ENCODE results near the gene AGAP1. TPM values are rescaled to one million over a fixed set of nuclear protein-coding genes. Genes with fewer than 3 reads are reported as not detected.

Gene AGAP1
- total RNA-seq, 6 experiments from 2014 or later = 14.1 to 16.0 (median 15.1) TPM

DNA sequence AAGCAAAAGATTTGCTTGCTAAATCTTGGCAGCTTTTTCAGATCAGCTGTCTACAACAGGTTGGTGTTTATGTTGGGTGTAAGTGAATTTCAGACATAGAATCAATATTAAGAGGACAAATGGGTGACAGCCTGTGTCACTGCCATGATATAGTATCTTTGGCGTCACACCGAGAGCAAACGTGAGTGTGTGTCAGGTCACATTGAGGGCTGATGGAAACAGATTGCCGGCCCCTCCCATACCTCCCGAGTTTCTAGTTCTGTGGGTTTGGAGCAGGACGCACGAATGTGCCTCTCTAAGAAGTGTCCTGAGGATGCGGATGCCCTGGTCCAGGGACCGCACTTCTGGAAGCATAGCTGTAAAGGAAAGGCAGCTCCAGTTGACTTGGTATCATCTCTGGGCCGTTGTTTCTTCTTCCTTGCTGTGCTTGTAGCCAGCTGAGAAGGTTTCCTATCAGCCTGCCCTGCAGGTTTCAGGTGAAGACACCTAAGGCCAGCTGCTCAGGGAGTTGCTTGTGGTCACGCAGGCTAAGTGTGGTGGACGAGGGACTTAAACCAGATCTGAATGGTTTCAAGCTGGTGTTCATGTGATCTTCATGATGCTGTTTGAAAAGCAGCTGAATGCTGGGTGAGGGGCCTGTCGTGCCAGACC, 6.4 kb downstream of the AGAP1 start:
- Mint-ChIP-seq H3K4me1 (ENCODE audit: low read depth) (peaks cover 54% of the 10 kb centered on the region), H3K27me3 (ENCODE audit: insufficient read depth) (no peaks in the 10 kb centered on the region; the same call in 1 of the 2 replicates), H3K27ac (peak overlapping the region; percentile 60; the same call in 1 of the 2 replicates), H3K36me3 (ENCODE audit: low read depth) (no peaks in the 10 kb centered on the region), H3K9me3 (no peaks in the 10 kb centered on the region), H3K4me3 (no peak overlapping the region)
- no peak for DNase-seq
- TF ChIP-seq, protein P1, sequence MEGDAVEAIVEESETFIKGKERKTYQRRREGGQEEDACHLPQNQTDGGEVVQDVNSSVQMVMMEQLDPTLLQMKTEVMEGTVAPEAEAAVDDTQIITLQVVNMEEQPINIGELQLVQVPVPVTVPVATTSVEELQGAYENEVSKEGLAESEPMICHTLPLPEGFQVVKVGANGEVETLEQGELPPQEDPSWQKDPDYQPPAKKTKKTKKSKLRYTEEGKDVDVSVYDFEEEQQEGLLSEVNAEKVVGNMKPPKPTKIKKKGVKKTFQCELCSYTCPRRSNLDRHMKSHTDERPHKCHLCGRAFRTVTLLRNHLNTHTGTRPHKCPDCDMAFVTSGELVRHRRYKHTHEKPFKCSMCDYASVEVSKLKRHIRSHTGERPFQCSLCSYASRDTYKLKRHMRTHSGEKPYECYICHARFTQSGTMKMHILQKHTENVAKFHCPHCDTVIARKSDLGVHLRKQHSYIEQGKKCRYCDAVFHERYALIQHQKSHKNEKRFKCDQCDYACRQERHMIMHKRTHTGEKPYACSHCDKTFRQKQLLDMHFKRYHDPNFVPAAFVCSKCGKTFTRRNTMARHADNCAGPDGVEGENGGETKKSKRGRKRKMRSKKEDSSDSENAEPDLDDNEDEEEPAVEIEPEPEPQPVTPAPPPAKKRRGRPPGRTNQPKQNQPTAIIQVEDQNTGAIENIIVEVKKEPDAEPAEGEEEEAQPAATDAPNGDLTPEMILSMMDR (IDR thresholded peaks at IDR 0.05) = no peak

GRCh38 chr2:235500761-235501672, 7.2 kb downstream of the AGAP1 start:
- H3K9me3 Mint-ChIP-seq = no peaks in the 10 kb centered on the region
- no peaks in the 10 kb centered on the region for H3K36me3 Mint-ChIP-seq (ENCODE audit: low read depth)
- DNase-seq = peak; percentile 53
- H3K4me1 Mint-ChIP-seq (ENCODE audit: low read depth) = peaks cover 50% of the 10 kb centered on the region
- H3K27ac Mint-ChIP-seq = peak overlapping the region; percentile 60
- no peaks in the 10 kb centered on the region; the same call in 1 of the 2 replicates for H3K27me3 Mint-ChIP-seq (ENCODE audit: insufficient read depth)
- H3K4me3 Mint-ChIP-seq = peak overlapping the region; percentile 65
- TF ChIP-seq, protein P1 (IDR thresholded peaks at IDR 0.05) = no peak

DNA sequence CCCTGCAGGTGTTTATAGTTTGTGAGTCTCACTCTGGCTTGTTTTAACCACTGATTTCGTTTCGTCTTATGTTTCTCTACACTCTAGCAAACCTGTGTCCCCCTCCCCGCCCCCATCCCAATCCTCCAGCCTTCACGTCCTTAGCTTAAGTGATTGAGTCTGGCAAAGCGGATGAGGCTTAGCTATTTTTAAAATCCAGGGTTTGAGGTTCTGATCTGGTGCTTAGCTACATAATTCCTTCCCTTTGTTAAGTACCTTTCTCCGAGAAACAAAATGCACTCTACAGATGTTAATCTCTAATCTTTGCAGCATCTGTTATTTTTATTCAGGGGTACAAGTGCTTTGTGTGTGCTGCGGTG, 7.8 kb downstream of the AGAP1 start:
- no peaks in the 10 kb centered on the region for H3K36me3 Mint-ChIP-seq (ENCODE audit: low read depth)
- H3K27ac Mint-ChIP-seq = no peak overlapping the region; the same call in 1 of the 2 replicates
- TF ChIP-seq, protein P1 (IDR thresholded peaks at IDR 0.05) = no peak
- H3K27me3 Mint-ChIP-seq (ENCODE audit: insufficient read depth) = no peaks in the 10 kb centered on the region; the same call in 1 of the 2 replicates
- H3K9me3 Mint-ChIP-seq = no peaks in the 10 kb centered on the region
- H3K4me1 Mint-ChIP-seq (ENCODE audit: low read depth) = peaks cover 44% of the 10 kb centered on the region
- no peak for DNase-seq
- peak overlapping the region; percentile 65; the same call in 1 of the 2 replicates for H3K4me3 Mint-ChIP-seq

GRCh38 chr2:235502336-235502735, 8.5 kb downstream of the AGAP1 start:
- Mint-ChIP-seq H3K4me1 (ENCODE audit: low read depth) (peaks cover 40% of the 10 kb centered on the region), H3K36me3 (ENCODE audit: low read depth) (no peaks in the 10 kb centered on the region; the same call in 1 of the 2 replicates), H3K4me3 (0 out of 2 replicates have a peak overlapping the region, but pooled peaks have one; percentile 65), H3K27me3 (ENCODE audit: insufficient read depth) (no peaks in the 10 kb centered on the region; the same call in 1 of the 2 replicates), H3K9me3 (no peaks in the 10 kb centered on the region), H3K27ac (no peak overlapping the region)
- TF ChIP-seq, protein P1 (IDR thresholded peaks at IDR 0.05) = no peak
- DNase-seq = no peak

GRCh38 chr2:235504441-235505180, 10.8 kb downstream of the AGAP1 start:
- no peak for DNase-seq
- H3K9me3 Mint-ChIP-seq = no peaks in the 10 kb centered on the region
- H3K27ac Mint-ChIP-seq = no peak overlapping the region
- TF ChIP-seq, protein P1 (IDR thresholded peaks at IDR 0.05) = no peak
- no peak overlapping the region for H3K4me3 Mint-ChIP-seq
- peaks cover 39% of the 10 kb centered on the region for H3K4me1 Mint-ChIP-seq (ENCODE audit: low read depth)
- no peaks in the 10 kb centered on the region; the same call in 1 of the 2 replicates for H3K27me3 Mint-ChIP-seq (ENCODE audit: insufficient read depth)
- H3K36me3 Mint-ChIP-seq (ENCODE audit: low read depth) = no peaks in the 10 kb centered on the region; the same call in 1 of the 2 replicates

Measured in HFFc6 (cell line).